SU-DHL-6 (cell line): Measurements from ENCODE around the gene SPON2.

Source experiments
- CTCF ChIP-seq: fragments of 200-600 bp; sonication (generic); IDR thresholded peaks from one replicate; pipeline ENCODE4 v1.5.1; 2017; ENCODE audit warnings: antibody characterized with exemption, mild to moderate bottlenecking, low read length, moderate library complexity; ENCODE audit not compliant: insufficient read depth, poor library complexity, severe bottlenecking
- EZH2phosphoT487 ChIP-seq: fragments of 200-600 bp; sonication (generic), shearing (Covaris generic); conservative IDR thresholded peaks from 2 replicates; pipeline ENCODE4 v1.6.1; 2018; ENCODE audit warnings: mild to moderate bottlenecking, antibody characterized with exemption, low read length, moderate library complexity, mixed read lengths

GRCh38 chr4:1212546-1213335 is 40.4 kb upstream of the SPON2 start:
- no peak for TF ChIP-seq EZH2phosphoT487
- TF ChIP-seq CTCF = no peak
